K562 (cell line): ENCODE measurements around the gene PEF1. TPM values are rescaled to one million over a fixed set of nuclear protein-coding genes. Genes with fewer than 3 reads are reported as not detected.
A peak's percentile ranks its signal among the peaks of the same experiment; 100 is the strongest.

Experiments used
- CTBP1 ChIP-seq: fragments of 450-650 bp; IDR thresholded peaks from 2 replicates; pipeline ENCODE4 v1.6.1; 2016; ENCODE audit warnings: borderline replicate concordance
- FOXA3 ChIP-seq, 2 experiments: fragments of 450-650 bp in 1 of 2; sonication (generic) in 1 of 2; formaldehyde crosslinking; IDR thresholded peaks in 1 of 2; conservative IDR thresholded peaks in 1 of 2; 2 replicates each; pipeline versions ENCODE4 v1.4.0 to v1.8.0; 2020 to 2022; ENCODE audit warnings: mild to moderate bottlenecking in 2 of 2, missing genetic modification reagents in 1 of 2
- HDAC8 ChIP-seq: fragments of 450-650 bp; IDR thresholded peaks from 2 replicates; pipeline ENCODE4 v1.6.1; 2016; ENCODE audit warnings: mild to moderate bottlenecking, missing genetic modification characterization, moderate library complexity, missing compliant biosample characterization
- HMG20B ChIP-seq: fragments of 250-450 bp; sonication (Bioruptor Pico); IDR thresholded peaks from 2 replicates; pipeline ENCODE4 v1.5.0; 2021; ENCODE audit warnings: mild to moderate bottlenecking
- L3MBTL2 ChIP-seq: fragments of 450-650 bp; IDR thresholded peaks from 2 replicates; pipeline ENCODE4 v1.6.1; 2016; ENCODE audit warnings: mild to moderate bottlenecking, moderate library complexity
- MCM5 ChIP-seq: fragments of 450-650 bp; IDR thresholded peaks from 2 replicates; pipeline ENCODE4 v1.6.1; 2016; ENCODE audit warnings: low read depth
- SMAD3 ChIP-seq: fragments of 450-650 bp; formaldehyde crosslinking; conservative IDR thresholded peaks from 2 replicates; pipeline ENCODE4 v1.4.0; 2020; ENCODE audit warnings: mild to moderate bottlenecking
- TBP ChIP-seq: optimal IDR thresholded peaks from 2 replicates; pipeline ENCODE3; 2011; ENCODE audit warnings: low read depth, low read length, improper control_type of control experiment
- ZNF3 ChIP-seq: fragments of 250-450 bp; sonication (Bioruptor Pico); IDR thresholded peaks from 2 replicates; pipeline ENCODE4 v1.5.0; 2021; ENCODE audit warnings: mild to moderate bottlenecking, moderate library complexity
- ZNF444 ChIP-seq: fragments of 250-450 bp; sonication (Bioruptor Pico); IDR thresholded peaks from 2 replicates; pipeline ENCODE4 v1.4.0; 2020; ENCODE audit warnings: mild to moderate bottlenecking, moderate library complexity
- ZSCAN32 ChIP-seq: fragments of 450-650 bp; formaldehyde crosslinking; IDR thresholded peaks from 2 replicates; pipeline ENCODE4 v1.4.0; 2020; ENCODE audit warnings: mild to moderate bottlenecking, moderate library complexity
- polyA plus RNA-seq, 8 experiments: library from polyadenylated mRNA; depleted of rRNA in 4 of 8; stranded (reverse) in 5 of 8; unstranded in 3 of 8; fragments of >200 nt; fragmentation: Nextera tagmentation in 2 of 8; fragmentation: Illumina TruSeq in 1 of 8; extraction: Ambion mirVana in 2 of 8; extraction: Trizol in 1 of 8; gene quantifications; 2 replicates each; pipeline versions ENCODE4 v1.2.1 to v1.2.3, GENCODE V29; 2011 to 2014; ENCODE audit warnings: inconsistent platforms in 1 of 8, missing spikeins in 1 of 8
- total RNA-seq, 7 experiments: library from RNA; depleted of rRNA in 6 of 7; stranded (reverse); fragments of >200 nt in 6 of 7; fragmentation: Illumina TruSeq in 2 of 7; extraction: Trizol in 2 of 7; gene quantifications; 2 replicates each; pipeline versions ENCODE4 v1.2.1 to v1.2.3, GENCODE V29; 2011 to 2021; ENCODE audit warnings: low replicate concordance in 1 of 7
- TF ChIP-seq, protein P1 (sequence below): fragments of 450-650 bp; formaldehyde crosslinking; IDR thresholded peaks from 2 replicates; pipeline ENCODE4 v1.4.0; 2020; ENCODE audit warnings: mild to moderate bottlenecking, moderate library complexity
- TF ChIP-seq, protein P2 (sequence below): fragments of 450-650 bp; IDR thresholded peaks from 2 replicates; pipeline ENCODE4 v1.6.1; 2018; ENCODE audit not compliant: partially characterized antibody
- TF ChIP-seq, protein P3 (sequence below): fragments of 450-650 bp; IDR thresholded peaks from 2 replicates; pipeline ENCODE4 v1.7.0; 2016; ENCODE audit warnings: borderline replicate concordance
- TF ChIP-seq, protein P4 (sequence below): sonication (generic); formaldehyde crosslinking; IDR thresholded peaks from 2 replicates; pipeline ENCODE4 v1.8.0; 2023; ENCODE audit warnings: mild to moderate bottlenecking, missing genetic modification reagents

Gene PEF1
- total and polyA plus RNA-seq, 9 of the 15 experiments (the other 6 are each of a cell fraction or from before 2014, with no cell fraction given) = 26.3 to 95.5 (median 61.9) TPM

DNA sequence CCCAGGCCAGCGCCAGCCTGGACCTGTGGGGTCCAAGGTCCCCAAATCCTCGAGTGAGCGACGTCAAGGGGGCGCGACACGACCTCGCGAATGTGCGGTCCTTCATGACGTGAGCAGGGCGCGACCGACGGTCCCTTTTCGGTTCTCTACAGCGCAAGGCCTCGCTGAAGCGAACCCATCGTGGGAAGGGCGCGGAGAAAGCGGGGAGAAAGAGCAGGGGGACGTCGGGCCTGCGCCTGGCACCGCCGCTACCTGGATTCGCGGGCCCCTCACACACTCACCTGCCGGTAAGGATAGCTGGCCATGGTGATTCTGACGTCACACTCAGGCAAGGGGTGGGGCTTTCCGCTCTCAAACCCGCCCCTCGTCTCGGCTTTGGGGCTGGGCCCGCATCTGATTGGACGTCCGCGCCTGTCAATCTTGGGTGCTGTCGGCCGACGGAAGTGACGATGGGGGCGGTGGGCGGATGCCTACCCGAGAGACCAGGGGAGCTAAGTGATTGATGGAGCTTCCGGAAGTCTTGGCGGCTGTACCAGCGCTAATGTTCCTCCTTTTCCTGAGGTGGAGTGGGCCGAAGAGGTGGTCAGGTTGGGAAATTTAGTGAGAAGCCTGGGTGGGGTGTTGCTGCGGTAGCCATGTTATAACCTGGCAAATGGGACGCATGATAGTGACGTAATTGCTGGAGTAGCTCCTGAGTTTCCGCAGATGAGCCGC, at the start of gene PEF1 (continued):
- TF ChIP-seq, protein P1, sequence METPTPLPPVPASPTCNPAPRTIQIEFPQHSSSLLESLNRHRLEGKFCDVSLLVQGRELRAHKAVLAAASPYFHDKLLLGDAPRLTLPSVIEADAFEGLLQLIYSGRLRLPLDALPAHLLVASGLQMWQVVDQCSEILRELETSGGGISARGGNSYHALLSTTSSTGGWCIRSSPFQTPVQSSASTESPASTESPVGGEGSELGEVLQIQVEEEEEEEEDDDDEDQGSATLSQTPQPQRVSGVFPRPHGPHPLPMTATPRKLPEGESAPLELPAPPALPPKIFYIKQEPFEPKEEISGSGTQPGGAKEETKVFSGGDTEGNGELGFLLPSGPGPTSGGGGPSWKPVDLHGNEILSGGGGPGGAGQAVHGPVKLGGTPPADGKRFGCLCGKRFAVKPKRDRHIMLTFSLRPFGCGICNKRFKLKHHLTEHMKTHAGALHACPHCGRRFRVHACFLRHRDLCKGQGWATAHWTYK = no peak; the same call in 1 of the 2 replicates
- no peak for TF ChIP-seq ZNF3 (CRISPR knock-in tag)
- TF ChIP-seq, protein P2, sequence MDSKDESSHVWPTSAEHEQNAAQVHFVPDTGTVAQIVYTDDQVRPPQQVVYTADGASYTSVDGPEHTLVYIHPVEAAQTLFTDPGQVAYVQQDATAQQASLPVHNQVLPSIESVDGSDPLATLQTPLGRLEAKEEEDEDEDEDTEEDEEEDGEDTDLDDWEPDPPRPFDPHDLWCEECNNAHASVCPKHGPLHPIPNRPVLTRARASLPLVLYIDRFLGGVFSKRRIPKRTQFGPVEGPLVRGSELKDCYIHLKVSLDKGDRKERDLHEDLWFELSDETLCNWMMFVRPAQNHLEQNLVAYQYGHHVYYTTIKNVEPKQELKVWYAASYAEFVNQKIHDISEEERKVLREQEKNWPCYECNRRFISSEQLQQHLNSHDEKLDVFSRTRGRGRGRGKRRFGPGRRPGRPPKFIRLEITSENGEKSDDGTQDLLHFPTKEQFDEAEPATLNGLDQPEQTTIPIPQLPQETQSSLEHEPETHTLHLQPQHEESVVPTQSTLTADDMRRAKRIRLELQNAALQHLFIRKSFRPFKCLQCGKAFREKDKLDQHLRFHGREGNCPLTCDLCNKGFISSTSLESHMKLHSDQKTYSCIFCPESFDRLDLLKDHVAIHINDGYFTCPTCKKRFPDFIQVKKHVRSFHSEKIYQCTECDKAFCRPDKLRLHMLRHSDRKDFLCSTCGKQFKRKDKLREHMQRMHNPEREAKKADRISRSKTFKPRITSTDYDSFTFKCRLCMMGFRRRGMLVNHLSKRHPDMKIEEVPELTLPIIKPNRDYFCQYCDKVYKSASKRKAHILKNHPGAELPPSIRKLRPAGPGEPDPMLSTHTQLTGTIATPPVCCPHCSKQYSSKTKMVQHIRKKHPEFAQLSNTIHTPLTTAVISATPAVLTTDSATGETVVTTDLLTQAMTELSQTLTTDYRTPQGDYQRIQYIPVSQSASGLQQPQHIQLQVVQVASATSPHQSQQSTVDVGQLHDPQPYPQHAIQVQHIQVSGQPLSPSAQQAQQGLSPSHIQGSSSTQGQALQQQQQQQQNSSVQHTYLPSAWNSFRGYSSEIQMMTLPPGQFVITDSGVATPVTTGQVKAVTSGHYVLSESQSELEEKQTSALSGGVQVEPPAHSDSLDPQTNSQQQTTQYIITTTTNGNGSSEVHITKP = peak; percentile 25
- TF ChIP-seq, protein P3, sequence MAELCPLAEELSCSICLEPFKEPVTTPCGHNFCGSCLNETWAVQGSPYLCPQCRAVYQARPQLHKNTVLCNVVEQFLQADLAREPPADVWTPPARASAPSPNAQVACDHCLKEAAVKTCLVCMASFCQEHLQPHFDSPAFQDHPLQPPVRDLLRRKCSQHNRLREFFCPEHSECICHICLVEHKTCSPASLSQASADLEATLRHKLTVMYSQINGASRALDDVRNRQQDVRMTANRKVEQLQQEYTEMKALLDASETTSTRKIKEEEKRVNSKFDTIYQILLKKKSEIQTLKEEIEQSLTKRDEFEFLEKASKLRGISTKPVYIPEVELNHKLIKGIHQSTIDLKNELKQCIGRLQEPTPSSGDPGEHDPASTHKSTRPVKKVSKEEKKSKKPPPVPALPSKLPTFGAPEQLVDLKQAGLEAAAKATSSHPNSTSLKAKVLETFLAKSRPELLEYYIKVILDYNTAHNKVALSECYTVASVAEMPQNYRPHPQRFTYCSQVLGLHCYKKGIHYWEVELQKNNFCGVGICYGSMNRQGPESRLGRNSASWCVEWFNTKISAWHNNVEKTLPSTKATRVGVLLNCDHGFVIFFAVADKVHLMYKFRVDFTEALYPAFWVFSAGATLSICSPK = no peak
- peak; percentile 79 for TF ChIP-seq L3MBTL2
- peak; percentile 82 for TF ChIP-seq TBP
- TF ChIP-seq SMAD3 (CRISPR knock-in tag) = 0 out of 2 replicates have a peak, but pooled peaks have one; percentile 6
- no peak for TF ChIP-seq HMG20B (CRISPR knock-in tag)
- 0 out of 2 replicates have a peak, but pooled peaks have one; percentile 35 for TF ChIP-seq HDAC8 (tag)
- TF ChIP-seq CTBP1 = peak; percentile 68; the same call in 1 of the 2 replicates
- no peak for TF ChIP-seq ZSCAN32 (CRISPR knock-in tag)
- TF ChIP-seq, protein P4, sequence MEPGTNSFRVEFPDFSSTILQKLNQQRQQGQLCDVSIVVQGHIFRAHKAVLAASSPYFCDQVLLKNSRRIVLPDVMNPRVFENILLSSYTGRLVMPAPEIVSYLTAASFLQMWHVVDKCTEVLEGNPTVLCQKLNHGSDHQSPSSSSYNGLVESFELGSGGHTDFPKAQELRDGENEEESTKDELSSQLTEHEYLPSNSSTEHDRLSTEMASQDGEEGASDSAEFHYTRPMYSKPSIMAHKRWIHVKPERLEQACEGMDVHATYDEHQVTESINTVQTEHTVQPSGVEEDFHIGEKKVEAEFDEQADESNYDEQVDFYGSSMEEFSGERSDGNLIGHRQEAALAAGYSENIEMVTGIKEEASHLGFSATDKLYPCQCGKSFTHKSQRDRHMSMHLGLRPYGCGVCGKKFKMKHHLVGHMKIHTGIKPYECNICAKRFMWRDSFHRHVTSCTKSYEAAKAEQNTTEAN (CRISPR knock-in tag) = no peak
- TF ChIP-seq MCM5 = no peak
- peak in 1 of 2 experiments; percentile 49; a peak in 1 of 4 replicates for TF ChIP-seq FOXA3 (CRISPR knock-in tag; conservative IDR thresholded peaks at IDR 0.05 in 1 of 2, IDR thresholded peaks at IDR 0.05 in 1 of 2)
- TF ChIP-seq ZNF444 (CRISPR knock-in tag) = no peak
